A673 (cell line): Measurements from ENCODE around the gene MCRIP1. TPM values are rescaled to one million over a fixed set of nuclear protein-coding genes. Genes with fewer than 3 reads are reported as not detected.
"Not testable (repeated sequence)": the region's sequence is repeated elsewhere in the genome, so short reads cannot be mapped to it uniquely, and the experiment has no call there.

ENCODE experiments used
- BruUV-seq: library from RNA; stranded (reverse); fragments of 400-500 nt; replicated peaks from 2 replicates; lab custom pipeline; 2021; lab: Mats Ljungman, UMichigan
- CTCF ChIA-PET: fragments of 300-600 bp; sonication (Branson Sonifier 250); formaldehyde crosslinking; loops from one replicate; lab custom pipeline; 2022; ENCODE audit warnings: antibody characterized with exemption; lab: Charles Lee
- POLR2A ChIA-PET: fragments of 300-600 bp; sonication (Branson Sonifier 250); formaldehyde crosslinking; loops from one replicate; lab custom pipeline; 2022; ENCODE audit warnings: antibody characterized with exemption; ENCODE audit not compliant: low non-redundant PET; lab: Charles Lee
- DNase-seq: peaks from one replicate; pipeline ENCODE4 v3.0.0-alpha.2; 2015; ENCODE audit warnings: low spot score
- H3K27ac ChIP-seq: fragments of 200-600 bp; sonication (generic); 2 replicates; pipeline ENCODE4 v1.5.1; 2016; ENCODE audit warnings: mixed run types, low read depth, mild to moderate bottlenecking, mixed read lengths, antibody characterized with exemption, low read length; ENCODE audit not compliant: poor library complexity, severe bottlenecking
- H3K27me3 ChIP-seq: fragments of 200-600 bp; sonication (generic); replicated peaks from 2 replicates; pipeline ENCODE4 v1.6.1; 2017; ENCODE audit warnings: mixed run types, low read depth, mild to moderate bottlenecking, mixed read lengths, antibody characterized with exemption, low read length; ENCODE audit not compliant: insufficient read depth, poor library complexity
- H3K36me3 ChIP-seq: fragments of 200-600 bp; sonication (generic); 2 replicates; pipeline ENCODE4 v1.6.1; 2016; ENCODE audit warnings: mixed run types, mild to moderate bottlenecking, mixed read lengths, antibody characterized with exemption, low read length; ENCODE audit not compliant: insufficient read depth, poor library complexity, severe bottlenecking
- H3K4me1 ChIP-seq: fragments of 200-600 bp; sonication (generic); 2 replicates; pipeline ENCODE4 v1.6.1; 2017; ENCODE audit warnings: mixed run types, mild to moderate bottlenecking, mixed read lengths, antibody characterized with exemption, low read length; ENCODE audit not compliant: insufficient read depth, poor library complexity, severe bottlenecking
- H3K4me3 ChIP-seq: fragments of 200-600 bp; sonication (generic); 2 replicates; pipeline ENCODE4 v1.5.1; 2016; ENCODE audit warnings: low read depth, mixed run types, mild to moderate bottlenecking, mixed read lengths, low read length; ENCODE audit not compliant: poor library complexity, severe bottlenecking
- H3K9me3 ChIP-seq: fragments of 200-600 bp; sonication (generic); 2 replicates; pipeline ENCODE4 v1.6.1; 2016; ENCODE audit warnings: mixed run types, low read depth, mild to moderate bottlenecking, mixed read lengths, antibody characterized with exemption, low read length; ENCODE audit not compliant: poor library complexity, severe bottlenecking
- CTCF ChIP-seq: fragments of 300-800, 200-600 bp; sonication (generic); conservative IDR thresholded peaks from 2 replicates; pipeline ENCODE4 v1.5.1; 2017; ENCODE audit warnings: low read depth, mild to moderate bottlenecking, antibody characterized with exemption, low read length, moderate library complexity, mixed read lengths
- EZH2 ChIP-seq: fragments of 200-600 bp; sonication (generic); IDR thresholded peaks from 2 replicates; pipeline ENCODE4 v1.6.1; 2017; ENCODE audit warnings: borderline replicate concordance, low read depth, mild to moderate bottlenecking, mixed read lengths, antibody characterized with exemption, low read length; ENCODE audit not compliant: poor library complexity, severe bottlenecking
- intact Hi-C: fragments of 100-400 bp; cut with micrococcal nuclease; formaldehyde crosslinking; loops from one replicate; pipeline ENCODE4 v1.10.0; 2022; ENCODE audit not compliant: unreplicated experiment
- total RNA-seq: library from RNA; stranded (reverse); gene quantifications from 2 replicates; pipeline ENCODE4 v1.2.3, GENCODE V29; 2021

Gene MCRIP1
- total RNA-seq, 1 experiment from 2014 or later, result 126 TPM

- H3K36me3 ChIP-seq, result peaks cover 42% of the 10 kb centered on the region
- ChIA-PET CTCF (no interaction called here), POLR2A (no interaction called here)
- no peak overlapping the region for H3K27ac ChIP-seq
- no peak overlapping the region for H3K4me3 ChIP-seq
- H3K9me3 ChIP-seq, result no peaks in the 10 kb centered on the region
- intact Hi-C loops, result no loop called here
- no peak for DNase-seq
- TF ChIP-seq EZH2, result no peak
- TF ChIP-seq CTCF, result no peak
- no TSS peak for BruUV-seq
- no peaks in the 10 kb centered on the region for H3K27me3 ChIP-seq
- H3K4me1 ChIP-seq, result no peaks in the 10 kb centered on the region
Observed at GRCh38 chr17:81841866-81842265, 8.8 kb upstream of the MCRIP1 start.

- intact Hi-C loops, result no loop called here
- no TSS peak for BruUV-seq
- CTCF ChIA-PET, result no interaction called here
- H3K36me3 ChIP-seq, result peaks cover 34% of the 10 kb centered on the region
- POLR2A ChIA-PET, result interaction anchor here (0.7 kb wide), 1 partner anchor 182 kb away, joined by 3 read pairs; the partner anchor contains the start of gene LRRC45
- no peak overlapping the region for H3K4me3 ChIP-seq
- H3K9me3 ChIP-seq, result no peaks in the 10 kb centered on the region
- H3K4me1 ChIP-seq, result no peaks in the 10 kb centered on the region
- TF ChIP-seq CTCF (no peak), EZH2 (no peak)
- DNase-seq, result no peak
- H3K27ac ChIP-seq, result no peak overlapping the region
- H3K27me3 ChIP-seq, result no peaks in the 10 kb centered on the region
Observed at GRCh38 chr17:81840826-81841778, 8.0 kb upstream of the MCRIP1 start.

DNA sequence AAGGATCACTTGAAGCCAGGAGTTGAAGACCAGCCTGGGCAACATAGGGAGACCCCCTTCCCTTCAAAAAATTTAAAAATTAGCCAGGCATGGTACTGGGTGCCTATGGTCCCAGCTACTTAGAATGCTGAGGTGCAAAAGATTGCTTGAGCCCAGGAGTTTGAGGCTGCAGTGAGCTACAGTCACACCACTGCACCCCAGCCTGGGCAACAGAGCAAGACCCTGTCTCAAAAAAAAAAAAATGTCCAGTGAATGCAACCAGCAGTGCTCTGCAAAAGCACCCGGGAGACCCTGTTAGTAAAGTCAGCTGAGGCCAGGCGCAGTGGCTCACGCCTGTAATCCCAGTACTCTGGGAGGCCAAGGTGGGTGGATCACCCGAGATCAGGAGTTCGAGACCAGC lies 7.0 kb upstream of the MCRIP1 start:
- POLR2A ChIA-PET, result interaction anchor here (0.7 kb wide), 2 partner anchors 11 to 183 kb away, joined by 3 to 5 read pairs; partner anchors contain the start of gene LRRC45
- BruUV-seq, H3K27ac ChIP-seq, DNase-seq, CTCF ChIA-PET, intact Hi-C loops, H3K9me3 ChIP-seq, H3K4me3 ChIP-seq, H3K27me3 ChIP-seq, H3K4me1 ChIP-seq: not testable (repeated sequence)
- peaks cover 23% of the 10 kb centered on the region for H3K36me3 ChIP-seq
